Suprapubic skin (tissue), 4 donors: ENCODE measurements around the gene TACR1.

ENCODE experiments used
- CTCF ChIP-seq, 2 donors: fragments of 200-600 bp in 1 of 2; fragments of 450-650 bp in 1 of 2; sonication (generic) in 1 of 2; IDR thresholded peaks; one replicate each; pipeline ENCODE4 v1.5.1; 2016 to 2019; ENCODE audit warnings: antibody characterized with exemption in 2 of 2, mild to moderate bottlenecking in 1 of 2, moderate library complexity in 1 of 2
- EP300 ChIP-seq: sonication (generic); formaldehyde crosslinking; IDR thresholded peaks from one replicate; pipeline ENCODE4 v1.6.1; 2017; ENCODE audit warnings: antibody characterized with exemption
- POLR2A ChIP-seq, 2 donors: fragments of 450-650 bp; IDR thresholded peaks; one replicate each; pipeline ENCODE4 v1.6.1; 2017; ENCODE audit warnings: antibody characterized with exemption in 2 of 2, mild to moderate bottlenecking in 2 of 2, moderate library complexity in 2 of 2
- POLR2AphosphoS5 ChIP-seq, 3 donors: sonication (generic); formaldehyde crosslinking; IDR thresholded peaks; one replicate each; pipeline ENCODE4 v1.6.1; 2017; ENCODE audit warnings: antibody characterized with exemption in 3 of 3

- no peak for TF ChIP-seq CTCF (IDR thresholded peaks at IDR 0.05)
- TF ChIP-seq POLR2A (IDR thresholded peaks at IDR 0.05): no peak
- no peak for TF ChIP-seq EP300
- no peak for TF ChIP-seq POLR2AphosphoS5 (IDR thresholded peaks at IDR 0.05)
These were observed 155.0 kb downstream of the TACR1 start for GRCh38 chr2:75044291-75044690.
